ENCODE results near the gene BCL3. TPM values are rescaled to one million over a fixed set of nuclear protein-coding genes. Genes with fewer than 3 reads are reported as not detected.
"Not testable (repeated sequence)": the region's sequence is repeated elsewhere in the genome, so short reads cannot be mapped to it uniquely, and the experiment has no call there.

The BCL3 gene
- total and polyA plus RNA-seq, 5 donors from 2014 or later = 3.4 to 231 (median 6.2) TPM

DNA sequence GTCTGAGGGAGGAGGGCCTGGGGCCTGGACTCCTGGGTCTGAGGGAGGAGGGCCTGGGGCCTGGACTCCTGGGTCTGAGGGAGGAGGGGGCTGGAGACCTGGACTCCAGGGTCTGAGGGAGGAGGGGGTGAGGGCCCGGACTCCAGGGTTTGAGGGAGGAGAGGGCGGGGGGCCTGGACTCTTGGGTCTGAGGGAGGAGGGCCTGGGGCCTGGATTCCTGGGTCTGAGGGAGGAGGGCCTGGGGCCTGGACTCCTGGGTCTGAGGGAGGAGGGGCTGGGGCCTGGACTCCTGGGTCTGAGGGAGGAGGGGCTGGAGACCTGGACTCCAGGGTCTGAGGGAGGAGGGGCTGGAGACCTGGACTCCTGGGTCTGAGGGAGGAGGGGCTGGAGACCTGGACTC is 33.2 kb downstream of the BCL3 start:
- H3K36me3 Mint-ChIP-seq; H3K9me3 ChIP-seq (ENCODE audit: control insufficient read depth in 2 of 2, low read length in 2 of 2); H3K27ac ChIP-seq (ENCODE audit: insufficient read depth, low read length, poor library complexity, severe bottlenecking); H3K36me3 ChIP-seq (ENCODE audit: control insufficient read depth, insufficient read depth, low read length); H3K9me3 Mint-ChIP-seq; H3K27me3 ChIP-seq (ENCODE audit: control insufficient read depth, insufficient read depth, low read length); H3K4me1 Mint-ChIP-seq; DNase-seq; H3K27me3 Mint-ChIP-seq; ATAC-seq (ENCODE audit: low read depth in 2 of 2); H3K27ac Mint-ChIP-seq; H3K4me3 Mint-ChIP-seq; H3K4me1 ChIP-seq (ENCODE audit: control insufficient read depth, insufficient read depth, low read length, poor library complexity, severe bottlenecking); H3K4me3 ChIP-seq (ENCODE audit: low read depth, low read length): not testable (repeated sequence)

DNA sequence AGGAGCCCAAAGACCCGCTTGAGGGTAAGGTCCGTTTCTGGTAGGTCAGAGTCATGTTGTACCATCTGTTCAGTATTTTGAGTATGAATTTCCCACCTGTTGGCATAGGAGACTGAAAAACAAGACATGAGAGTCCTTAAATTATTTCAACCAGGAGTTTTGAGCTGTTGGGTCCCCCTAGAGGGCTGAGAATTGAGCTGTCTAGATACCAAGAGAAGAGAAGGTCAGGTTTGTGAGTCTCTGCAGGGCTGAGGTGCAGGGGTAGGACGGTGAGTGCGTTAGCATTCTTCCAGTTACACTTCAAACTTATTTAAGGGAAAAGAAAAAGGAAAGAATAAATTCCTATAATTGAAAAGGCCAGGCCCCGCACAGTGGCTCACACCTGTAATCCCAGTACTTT is 34.2 kb downstream of the BCL3 start:
- ATAC-seq (ENCODE audit: low read depth in 2 of 2) (no peak), DNase-seq (no peak)
- Mint-ChIP-seq H3K36me3 (no peaks in the 10 kb centered on the region), H3K4me1 (peaks cover 0 to 8% (median 0%) of the 10 kb centered on the region in 4 donors), H3K9me3 (no peaks in the 10 kb centered on the region), H3K27ac (no peak overlapping the region), H3K27me3 (peaks cover 5% of the 10 kb centered on the region), H3K4me3 (no peak overlapping the region)
- H3K4me1 ChIP-seq (ENCODE audit: control insufficient read depth, insufficient read depth, low read length, poor library complexity, severe bottlenecking) = no peaks in the 10 kb centered on the region
- no peak overlapping the region for H3K27ac ChIP-seq (ENCODE audit: insufficient read depth, low read length, poor library complexity, severe bottlenecking)
- H3K27me3 ChIP-seq (ENCODE audit: control insufficient read depth, insufficient read depth, low read length) = no peaks in the 10 kb centered on the region
- H3K4me3 ChIP-seq (ENCODE audit: low read depth, low read length) = no peak overlapping the region
- H3K36me3 ChIP-seq (ENCODE audit: control insufficient read depth, insufficient read depth, low read length) = no peaks in the 10 kb centered on the region
- H3K9me3 ChIP-seq (ENCODE audit: control insufficient read depth in 2 of 2, low read length in 2 of 2) = no peaks in the 10 kb centered on the region

DNA sequence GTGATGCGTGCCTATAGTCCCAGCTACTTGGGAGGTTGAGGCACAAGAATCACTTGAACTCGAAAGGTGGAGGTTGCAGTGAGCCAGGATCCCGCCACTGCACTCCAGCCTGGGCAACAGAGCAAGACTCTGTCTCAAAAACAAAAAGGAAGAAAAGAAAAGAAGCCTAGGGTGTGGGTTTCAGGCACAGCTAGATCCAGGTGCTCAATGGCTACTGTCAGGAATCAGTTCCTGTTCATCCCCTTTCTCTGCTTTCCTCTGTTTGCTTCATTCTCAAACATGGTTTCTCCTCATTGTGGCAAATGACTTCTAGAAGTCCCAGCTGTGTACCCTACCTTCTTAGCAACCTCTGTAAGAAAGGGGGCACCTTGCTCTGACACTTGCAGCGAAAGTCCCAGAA is 35.0 kb downstream of the BCL3 start:
- no peaks in the 10 kb centered on the region for H3K4me1 ChIP-seq (ENCODE audit: control insufficient read depth, insufficient read depth, low read length, poor library complexity, severe bottlenecking)
- no peaks in the 10 kb centered on the region for H3K9me3 ChIP-seq (ENCODE audit: control insufficient read depth in 2 of 2, low read length in 2 of 2)
- H3K4me3 ChIP-seq (ENCODE audit: low read depth, low read length) = no peak overlapping the region
- H3K27ac Mint-ChIP-seq = no peak overlapping the region
- ATAC-seq (ENCODE audit: low read depth in 2 of 2) (no peak), DNase-seq (no peak)
- no peaks in the 10 kb centered on the region for H3K27me3 ChIP-seq (ENCODE audit: control insufficient read depth, insufficient read depth, low read length)
- H3K27me3 Mint-ChIP-seq = peaks cover 5% of the 10 kb centered on the region
- no peak overlapping the region for H3K27ac ChIP-seq (ENCODE audit: insufficient read depth, low read length, poor library complexity, severe bottlenecking)
- no peaks in the 10 kb centered on the region for H3K36me3 ChIP-seq (ENCODE audit: control insufficient read depth, insufficient read depth, low read length)
- H3K36me3 Mint-ChIP-seq = no peaks in the 10 kb centered on the region
- H3K4me1 Mint-ChIP-seq = peaks cover 0 to 8% (median 0%) of the 10 kb centered on the region in 4 donors
- no peaks in the 10 kb centered on the region for H3K9me3 Mint-ChIP-seq
- no peak overlapping the region for H3K4me3 Mint-ChIP-seq

DNA sequence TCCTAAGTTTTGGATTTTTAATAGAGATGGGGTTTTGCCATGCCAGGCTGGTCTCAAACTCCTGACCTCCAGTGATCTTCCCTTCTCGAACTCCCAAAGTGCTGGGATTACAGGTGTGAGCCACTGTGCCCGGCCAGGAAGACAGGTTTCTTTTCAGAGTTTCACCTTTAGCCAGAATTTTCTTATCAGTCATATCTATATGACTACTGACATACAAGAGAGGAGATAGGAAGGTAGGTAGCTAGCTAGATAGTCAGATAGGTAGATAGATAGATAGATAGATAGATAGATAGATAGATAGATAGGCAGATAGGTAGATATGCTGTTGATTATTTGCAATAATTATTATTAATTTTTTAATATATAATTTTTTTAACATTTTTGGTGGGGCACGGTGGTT is 36.8 kb downstream of the BCL3 start:
- H3K27ac Mint-ChIP-seq = no peak overlapping the region
- no peak for ATAC-seq (ENCODE audit: low read depth in 2 of 2)

DNA sequence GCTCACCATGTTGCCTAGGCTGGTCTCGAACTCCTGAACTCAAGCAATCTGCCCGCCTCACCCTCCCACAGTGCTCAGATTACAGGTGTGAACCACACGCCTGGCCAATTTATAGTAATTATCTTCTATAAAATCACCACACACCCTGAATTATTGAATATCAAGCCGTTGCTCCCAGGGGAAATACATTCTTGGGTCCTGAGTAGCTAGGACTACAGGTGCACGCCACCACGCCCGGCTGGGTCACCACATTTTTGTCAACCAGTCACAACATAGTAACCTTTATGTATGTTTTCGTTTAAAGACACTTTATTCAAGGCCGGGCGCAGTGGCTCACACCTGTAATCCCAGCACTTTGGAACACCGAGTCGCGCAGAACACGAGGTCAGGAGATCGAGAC is 37.5 kb downstream of the BCL3 start:
- H3K4me1 ChIP-seq (ENCODE audit: control insufficient read depth, insufficient read depth, low read length, poor library complexity, severe bottlenecking) = no peaks in the 10 kb centered on the region
- H3K27me3 Mint-ChIP-seq = peaks cover 5% of the 10 kb centered on the region
- no peaks in the 10 kb centered on the region for H3K36me3 ChIP-seq (ENCODE audit: control insufficient read depth, insufficient read depth, low read length)
- H3K4me1 Mint-ChIP-seq = peaks cover 0 to 8% (median 0%) of the 10 kb centered on the region in 4 donors
- no peaks in the 10 kb centered on the region for H3K9me3 ChIP-seq (ENCODE audit: control insufficient read depth in 2 of 2, low read length in 2 of 2)
- no peak overlapping the region for H3K27ac ChIP-seq (ENCODE audit: insufficient read depth, low read length, poor library complexity, severe bottlenecking)
- ATAC-seq (ENCODE audit: low read depth in 2 of 2) (no peak), DNase-seq (no peak)
- H3K36me3 Mint-ChIP-seq = no peaks in the 10 kb centered on the region
- no peak overlapping the region for H3K27ac Mint-ChIP-seq
- no peak overlapping the region for H3K4me3 Mint-ChIP-seq
- no peaks in the 10 kb centered on the region for H3K27me3 ChIP-seq (ENCODE audit: control insufficient read depth, insufficient read depth, low read length)
- H3K9me3 Mint-ChIP-seq = no peaks in the 10 kb centered on the region
- H3K4me3 ChIP-seq (ENCODE audit: low read depth, low read length) = no peak overlapping the region

More for the DNA sequence above, 36.8 kb downstream of the BCL3 start:
- no peak for DNase-seq
- Histone ChIP-seq H3K4me3 (ENCODE audit: low read depth, low read length) (no peak overlapping the region), H3K36me3 (ENCODE audit: control insufficient read depth, insufficient read depth, low read length) (no peaks in the 10 kb centered on the region), H3K27me3 (ENCODE audit: control insufficient read depth, insufficient read depth, low read length) (no peaks in the 10 kb centered on the region), H3K27ac (ENCODE audit: insufficient read depth, low read length, poor library complexity, severe bottlenecking) (no peak overlapping the region), H3K9me3 (ENCODE audit: control insufficient read depth in 2 of 2, low read length in 2 of 2) (no peaks in the 10 kb centered on the region), H3K4me1 (ENCODE audit: control insufficient read depth, insufficient read depth, low read length, poor library complexity, severe bottlenecking) (no peaks in the 10 kb centered on the region)
- Mint-ChIP-seq H3K36me3 (no peaks in the 10 kb centered on the region), H3K4me3 (no peak overlapping the region), H3K27me3 (peaks cover 5% of the 10 kb centered on the region), H3K9me3 (no peaks in the 10 kb centered on the region), H3K4me1 (peaks cover 0 to 8% (median 0%) of the 10 kb centered on the region in 4 donors)

DNA sequence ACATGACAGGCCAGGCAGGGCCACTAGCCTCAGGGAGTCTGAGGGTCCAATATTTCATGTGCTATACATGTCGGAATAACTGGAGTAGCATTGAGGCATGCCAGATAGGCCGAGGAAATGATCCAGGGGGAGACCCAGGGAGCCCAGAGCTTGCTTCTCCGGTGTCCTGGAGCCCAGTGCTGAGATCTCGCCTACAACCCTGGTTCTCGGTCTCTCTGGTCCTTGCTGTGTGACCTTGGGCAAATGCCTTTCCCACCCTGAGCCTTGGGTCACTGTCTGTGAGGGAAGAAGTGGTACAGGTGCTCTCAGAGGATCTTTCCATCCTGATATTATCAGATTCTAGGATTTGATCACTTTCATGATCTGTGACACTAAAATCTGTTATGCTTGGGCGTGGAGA is 40.5 kb downstream of the BCL3 start:
- no peak overlapping the region for H3K27ac ChIP-seq (ENCODE audit: insufficient read depth, low read length, poor library complexity, severe bottlenecking)
- H3K36me3 ChIP-seq (ENCODE audit: control insufficient read depth, insufficient read depth, low read length) = no peaks in the 10 kb centered on the region
- H3K27ac Mint-ChIP-seq = no peak overlapping the region
- no peak overlapping the region for H3K4me3 Mint-ChIP-seq
- H3K4me1 Mint-ChIP-seq = peaks cover 0 to 7% (median 0%) of the 10 kb centered on the region in 4 donors
- no peak for ATAC-seq (ENCODE audit: low read depth in 2 of 2)
- H3K27me3 ChIP-seq (ENCODE audit: control insufficient read depth, insufficient read depth, low read length) = no peaks in the 10 kb centered on the region
- H3K4me1 ChIP-seq (ENCODE audit: control insufficient read depth, insufficient read depth, low read length, poor library complexity, severe bottlenecking) = no peaks in the 10 kb centered on the region
- H3K4me3 ChIP-seq (ENCODE audit: low read depth, low read length) = no peak overlapping the region
- no peaks in the 10 kb centered on the region for H3K9me3 ChIP-seq (ENCODE audit: control insufficient read depth in 2 of 2, low read length in 2 of 2)
- no peaks in the 10 kb centered on the region for H3K36me3 Mint-ChIP-seq
- no peaks in the 10 kb centered on the region for H3K9me3 Mint-ChIP-seq
- no peak for DNase-seq
- H3K27me3 Mint-ChIP-seq = peaks cover 4% of the 10 kb centered on the region

DNA sequence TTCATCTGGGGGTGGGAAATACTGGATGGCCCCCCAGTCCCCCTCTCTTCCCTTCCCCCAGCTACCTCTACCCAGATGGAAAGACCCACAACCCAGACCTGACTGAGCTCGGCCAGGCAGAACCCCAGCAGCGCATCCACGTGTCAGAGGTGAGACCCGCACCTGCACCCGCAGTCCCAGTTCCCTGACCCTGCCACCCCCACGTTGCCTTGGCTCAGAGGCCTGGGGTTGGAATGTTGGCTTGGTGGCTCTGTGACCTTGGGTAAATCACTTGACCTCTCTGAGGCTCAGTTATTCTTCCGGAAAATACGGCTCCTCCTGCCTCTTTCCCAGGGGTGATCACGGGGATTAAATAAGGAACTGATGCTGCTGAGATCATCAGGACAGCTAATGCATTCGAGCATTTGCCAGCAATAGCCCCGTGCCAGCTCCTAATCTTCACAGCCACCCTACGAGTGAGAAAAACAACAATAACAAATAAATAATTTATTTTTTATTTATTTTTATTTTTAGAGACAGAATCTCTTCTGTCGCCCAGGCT is 41.5 kb downstream of the BCL3 start:
- no peaks in the 10 kb centered on the region for H3K4me1 Mint-ChIP-seq
- no peaks in the 10 kb centered on the region for H3K36me3 Mint-ChIP-seq
- no peak overlapping the region for H3K27ac Mint-ChIP-seq
- Histone ChIP-seq H3K27me3 (ENCODE audit: control insufficient read depth, insufficient read depth, low read length) (no peaks in the 10 kb centered on the region), H3K4me3 (ENCODE audit: low read depth, low read length) (no peak overlapping the region), H3K4me1 (ENCODE audit: control insufficient read depth, insufficient read depth, low read length, poor library complexity, severe bottlenecking) (no peaks in the 10 kb centered on the region), H3K36me3 (ENCODE audit: control insufficient read depth, insufficient read depth, low read length) (no peaks in the 10 kb centered on the region), H3K9me3 (ENCODE audit: control insufficient read depth in 2 of 2, low read length in 2 of 2) (no peaks in the 10 kb centered on the region), H3K27ac (ENCODE audit: insufficient read depth, low read length, poor library complexity, severe bottlenecking) (no peak overlapping the region)
- ATAC-seq (ENCODE audit: low read depth in 2 of 2) = no peak
- peaks cover 4% of the 10 kb centered on the region for H3K27me3 Mint-ChIP-seq
- H3K9me3 Mint-ChIP-seq = no peaks in the 10 kb centered on the region
- no peak for DNase-seq
- no peak overlapping the region for H3K4me3 Mint-ChIP-seq

DNA sequence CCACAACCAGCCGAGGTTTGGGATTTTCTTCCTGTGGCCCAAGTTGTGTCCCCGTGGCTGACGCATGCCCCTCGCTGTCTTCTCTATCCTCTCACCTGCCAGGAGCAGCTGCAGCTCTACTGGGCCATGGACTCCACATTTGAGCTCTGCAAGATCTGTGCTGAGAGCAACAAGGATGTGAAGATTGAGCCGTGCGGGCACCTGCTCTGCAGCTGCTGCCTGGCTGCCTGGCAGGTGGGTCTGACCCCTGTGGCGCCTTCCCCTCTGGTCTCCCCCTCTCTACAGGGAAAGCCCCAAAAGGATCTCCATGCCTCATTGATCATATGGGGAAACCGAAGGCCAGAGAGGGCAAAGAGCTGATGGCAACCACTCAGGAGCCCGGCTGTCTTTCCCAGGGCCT is 43.8 kb downstream of the BCL3 start:
- H3K36me3 ChIP-seq (ENCODE audit: control insufficient read depth, insufficient read depth, low read length) = no peaks in the 10 kb centered on the region
- Mint-ChIP-seq H3K9me3 (no peaks in the 10 kb centered on the region), H3K4me1 (peaks cover 0 to 2% (median 0%) of the 10 kb centered on the region in 4 donors), H3K27me3 (peaks cover 4% of the 10 kb centered on the region), H3K36me3 (no peaks in the 10 kb centered on the region), H3K4me3 (no peak overlapping the region), H3K27ac (no peak overlapping the region)
- H3K27me3 ChIP-seq (ENCODE audit: control insufficient read depth, insufficient read depth, low read length) = no peaks in the 10 kb centered on the region
- H3K9me3 ChIP-seq (ENCODE audit: control insufficient read depth in 2 of 2, low read length in 2 of 2) = no peaks in the 10 kb centered on the region
- H3K4me3 ChIP-seq (ENCODE audit: low read depth, low read length) = no peak overlapping the region
- ATAC-seq (ENCODE audit: low read depth in 2 of 2) = no peak
- H3K4me1 ChIP-seq (ENCODE audit: control insufficient read depth, insufficient read depth, low read length, poor library complexity, severe bottlenecking) = no peaks in the 10 kb centered on the region
- H3K27ac ChIP-seq (ENCODE audit: insufficient read depth, low read length, poor library complexity, severe bottlenecking) = no peak overlapping the region
- no peak for DNase-seq
